Renal pelvis (tissue), 12 donors: ENCODE measurements around the gene SLC2A4RG. TPM values are rescaled to one million over a fixed set of nuclear protein-coding genes. Genes with fewer than 3 reads are reported as not detected.
A peak's percentile ranks its signal among the peaks of the same experiment; 100 is the strongest.

ENCODE experiments used
- DNase-seq: peaks from one replicate; pipeline ENCODE4 v3.0.0-alpha.2; 2013
- long read RNA-seq, 16 experiments: transcript quantifications; one replicate each; lab custom pipeline, GENCODE V29; 2026
- polyA plus RNA-seq, 3 donors: library from polyadenylated mRNA; unstranded; fragments of 120-200 nt; gene quantifications; one replicate each; pipeline ENCODE4 v1.2.1, GENCODE V29; 2013; ENCODE audit not compliant: insufficient read length in 3 of 3

Gene SLC2A4RG
- 100 to 1,000 TPM; 107 to 147 (median 140) TPM for polyA plus RNA-seq
- long read RNA-seq, donor 1, transcript SLC2A4RG-201 (8 exons, 1,731 nt) = major isoform, 24 of 41 reads
- long read RNA-seq, donor 1, partial matches to known transcripts = 15 of 41 reads
- long read RNA-seq, donor 1, other reads (novel, unspliced or antisense) = 0 of 41 reads
- long read RNA-seq, donor 2, transcript SLC2A4RG-201 (8 exons, 1,731 nt) = major isoform, 30 of 90 reads
- long read RNA-seq, donor 2, partial matches to known transcripts = 53 of 90 reads
- long read RNA-seq, donor 2, other reads (novel, unspliced or antisense) = 5 of 90 reads
- long read RNA-seq, donor 3, transcript SLC2A4RG-201 (8 exons, 1,731 nt) = major isoform, 22 of 41 reads
- long read RNA-seq, donor 3, partial matches to known transcripts = 15 of 41 reads
- long read RNA-seq, donor 3, other reads (novel, unspliced or antisense) = 0 of 41 reads
- long read RNA-seq, donor 4, transcript SLC2A4RG-201 (8 exons, 1,731 nt) = major isoform, 25 of 60 reads
- long read RNA-seq, donor 4, partial matches to known transcripts = 32 of 60 reads
- long read RNA-seq, donor 4, other reads (novel, unspliced or antisense) = 0 of 60 reads
- long read RNA-seq, donor 5, transcript SLC2A4RG-201 (8 exons, 1,731 nt) = major isoform, 10 of 25 reads
- long read RNA-seq, donor 5, partial matches to known transcripts = 12 of 25 reads
- long read RNA-seq, donor 5, other reads (novel, unspliced or antisense) = 0 of 25 reads
- long read RNA-seq, donor 6, transcript SLC2A4RG-201 (8 exons, 1,731 nt) = major isoform, 27 of 48 reads
- long read RNA-seq, donor 6, partial matches to known transcripts = 17 of 48 reads
- long read RNA-seq, donor 6, other reads (novel, unspliced or antisense) = 0 of 48 reads
- long read RNA-seq, donor 7, transcript SLC2A4RG-201 (8 exons, 1,731 nt) = major isoform, 34 of 82 reads
- long read RNA-seq, donor 7, partial matches to known transcripts = 45 of 82 reads
- long read RNA-seq, donor 7, other reads (novel, unspliced or antisense) = 0 of 82 reads
- long read RNA-seq, donor 8, transcript SLC2A4RG-201 (8 exons, 1,731 nt) = major isoform, 5 of 10 reads
- long read RNA-seq, donor 8, partial matches to known transcripts = 5 of 10 reads
- long read RNA-seq, donor 8, other reads (novel, unspliced or antisense) = 0 of 10 reads
- long read RNA-seq, donor 9, transcript SLC2A4RG-201 (8 exons, 1,731 nt) = major isoform, 28 of 69 reads
- long read RNA-seq, donor 9, partial matches to known transcripts = 38 of 69 reads
- long read RNA-seq, donor 9, other reads (novel, unspliced or antisense) = 0 of 69 reads
- long read RNA-seq, donor 10, transcript SLC2A4RG-201 (8 exons, 1,731 nt) = major isoform, 26 of 62 reads
- long read RNA-seq, donor 10, partial matches to known transcripts = 33 of 62 reads
- long read RNA-seq, donor 10, other reads (novel, unspliced or antisense) = 0 of 62 reads
- long read RNA-seq, donor 11, transcript SLC2A4RG-201 (8 exons, 1,731 nt) = major isoform, 20 of 45 reads
- long read RNA-seq, donor 11, partial matches to known transcripts = 24 of 45 reads
- long read RNA-seq, donor 11, other reads (novel, unspliced or antisense) = 0 of 45 reads
- long read RNA-seq, donor 12, transcript SLC2A4RG-201 (8 exons, 1,731 nt) = major isoform, 32 of 66 reads
- long read RNA-seq, donor 12, partial matches to known transcripts = 33 of 66 reads
- long read RNA-seq, donor 12, other reads (novel, unspliced or antisense) = 0 of 66 reads
- long read RNA-seq, donor 13, transcript SLC2A4RG-201 (8 exons, 1,731 nt) = major isoform, 10 of 16 reads
- long read RNA-seq, donor 13, partial matches to known transcripts = 5 of 16 reads
- long read RNA-seq, donor 13, other reads (novel, unspliced or antisense) = 0 of 16 reads
- long read RNA-seq, donor 14, transcript SLC2A4RG-201 (8 exons, 1,731 nt) = major isoform, 29 of 104 reads
- long read RNA-seq, donor 14, partial matches to known transcripts = 69 of 104 reads
- long read RNA-seq, donor 14, other reads (novel, unspliced or antisense) = 0 of 104 reads
- long read RNA-seq, donor 15, transcript SLC2A4RG-201 (8 exons, 1,731 nt) = major isoform, 25 of 53 reads
- long read RNA-seq, donor 15, partial matches to known transcripts = 18 of 53 reads
- long read RNA-seq, donor 15, other reads (novel, unspliced or antisense) = 5 of 53 reads
- long read RNA-seq, donor 16, transcript SLC2A4RG-201 (8 exons, 1,731 nt) = major isoform, 23 of 82 reads
- long read RNA-seq, donor 16, partial matches to known transcripts = 57 of 82 reads
- long read RNA-seq, donor 16, other reads (novel, unspliced or antisense) = 0 of 82 reads

GRCh38 chr20:63739130-63740069 lies at the start of gene SLC2A4RG:
TSS of gene SLC2A4RG (plus strand) at chr20:63739776. CDS start at chr20:63739913, 137 bp downstream.
- DNase-seq = peak; percentile 85

GRCh38 chr20:63690003-63690897 lies 49.3 kb upstream of the SLC2A4RG start:
- DNase-seq = no peak

- DNase-seq = no peak
Observed at GRCh38 chr20:63690898-63691710, 48.5 kb upstream of the SLC2A4RG start.

GRCh38 chr20:63691711-63692435 lies 47.7 kb upstream of the SLC2A4RG start:
- no peak for DNase-seq

- DNase-seq = no peak
Observed at GRCh38 chr20:63692436-63693082, 47.0 kb upstream of the SLC2A4RG start.

GRCh38 chr20:63693083-63693732 lies 46.4 kb upstream of the SLC2A4RG start:
- no peak for DNase-seq

- DNase-seq = no peak
Observed at GRCh38 chr20:63693733-63694583, 45.6 kb upstream of the SLC2A4RG start.

- DNase-seq = no peak
Observed at GRCh38 chr20:63694584-63695423, 44.8 kb upstream of the SLC2A4RG start.

GRCh38 chr20:63695424-63696305 lies 43.9 kb upstream of the SLC2A4RG start:
- no peak for DNase-seq

GRCh38 chr20:63696306-63696627 lies 43.3 kb upstream of the SLC2A4RG start:
- DNase-seq = peak; percentile 45

- DNase-seq = no peak
Observed at GRCh38 chr20:63696628-63697356, 42.8 kb upstream of the SLC2A4RG start, which contains the start of gene TNFRSF6B. TSS of gene TNFRSF6B (plus strand) at chr20:63696652. CDS start at chr20:63696768, 116 bp downstream.
